K562 (cell line): ENCODE data around the gene TRIM68. TPM values are rescaled to one million over a fixed set of nuclear protein-coding genes. Genes with fewer than 3 reads are reported as not detected.
A peak's percentile ranks its signal among the peaks of the same experiment; 100 is the strongest.

ENCODE experiments used
- ATAC-seq: fragments of 200-7000 bp; cut with Tn5 transposase; 3 replicates; pipeline ENCODE4 v1.9.1; 2020; ENCODE audit warnings: moderate library complexity
- BruUV-seq: library from RNA; stranded (reverse); fragments of 400-500 nt; replicated peaks from 2 replicates; lab custom pipeline; 2021; lab: Mats Ljungman, UMichigan
- CTCF ChIA-PET: fragments of 300-600 bp; formaldehyde crosslinking; extraction: SDS; loops from one replicate; lab custom pipeline; 2021; ENCODE audit warnings: low intra/inter-chr PET ratio; lab: Yijun Ruan, JAX
- POLR2A ChIA-PET: fragments of 300-600, 350-650 bp; sonication (Branson Sonifier 250); formaldehyde crosslinking; extraction: SDS; loops from one replicate; lab custom pipeline; 2021; ENCODE audit warnings: antibody characterized with exemption, inconsistent platforms; lab: Yijun Ruan, JAX
- DNase-seq, 4 experiments: peaks; one replicate each; pipeline versions ENCODE4 v3.0.0 to v3.0.0-alpha.2; 2011 to 2018; ENCODE audit warnings: low spot score in 3 of 4, mixed read lengths in 3 of 4; ENCODE audit errors: extremely low read depth in 1 of 4
- FAIRE-seq: peaks from 2 replicates; lab custom pipeline; 2011; peaks lifted over from hg19 to GRCh38; lab: Jason Lieb, UNC
- H2AFZ ChIP-seq: 2 replicates; pipeline ENCODE4 v1.6.0; 2011; ENCODE audit warnings: low read depth, low read length, control low read depth, inconsistent platforms
- H3K27ac ChIP-seq: fragments of 200-600 bp; 3 replicates; pipeline ENCODE4 v1.8.0; 2011; ENCODE audit warnings: low read depth, mild to moderate bottlenecking, control low read depth, inconsistent platforms, low read length, moderate library complexity, mixed read lengths; ENCODE audit errors: extremely low read depth
- H3K27me3 ChIP-seq, 2 experiments: fragments of 300-600 bp in 1 of 2; 2 replicates in 1 of 2; 3 replicates in 1 of 2; pipeline versions ENCODE4 v1.6.0 to v1.8.0; 2011; ENCODE audit warnings: inconsistent platforms in 2 of 2, low read length in 2 of 2, mild to moderate bottlenecking in 1 of 2, mixed read lengths in 1 of 2, moderate library complexity in 1 of 2; ENCODE audit not compliant: control insufficient read depth in 2 of 2, insufficient read depth in 2 of 2
- H3K36me3 ChIP-seq: fragments of 300-600 bp; 3 replicates; pipeline ENCODE4 v1.8.0; 2011; ENCODE audit warnings: mild to moderate bottlenecking, low read length, inconsistent platforms; ENCODE audit not compliant: control insufficient read depth, insufficient read depth
- H3K4me1 ChIP-seq, 2 experiments: fragments of 200-600 bp in 1 of 2; replicated peaks in 1 of 2; 2 replicates in 1 of 2; 3 replicates in 1 of 2; pipeline versions ENCODE4 v1.5.1 to v1.8.0; 2011; ENCODE audit warnings: inconsistent platforms in 2 of 2, low read length in 2 of 2, mild to moderate bottlenecking in 1 of 2, mixed read lengths in 1 of 2, moderate library complexity in 1 of 2; ENCODE audit not compliant: control insufficient read depth in 2 of 2, insufficient read depth in 2 of 2
- H3K4me2 ChIP-seq: 2 replicates; pipeline ENCODE4 v1.6.1; 2011; ENCODE audit warnings: low read length, control low read depth, inconsistent platforms, mixed read lengths; ENCODE audit not compliant: insufficient read depth
- H3K4me3 ChIP-seq: fragments of 200-600 bp; sonication (generic), shearing (Covaris generic); 2 replicates; pipeline ENCODE4 v1.5.1; 2016; ENCODE audit warnings: control low read depth, inconsistent platforms
- H3K79me2 ChIP-seq: fragments of 200-600 bp; 3 replicates; pipeline ENCODE4 v1.8.0; 2011; ENCODE audit warnings: low read length, inconsistent platforms; ENCODE audit not compliant: control insufficient read depth, insufficient read depth
- H3K9ac ChIP-seq, 2 experiments: 2 replicates each; pipeline versions ENCODE4 v1.6.0 to v1.6.1; 2011; ENCODE audit warnings: low read depth in 2 of 2, low read length in 2 of 2, control low read depth in 1 of 2, inconsistent platforms in 1 of 2, mild to moderate bottlenecking in 1 of 2, mixed read lengths in 1 of 2; ENCODE audit not compliant: insufficient read depth in 1 of 2
- H3K9me1 ChIP-seq: one replicate; pipeline ENCODE4 v1.6.0; 2011; ENCODE audit warnings: inconsistent platforms, mild to moderate bottlenecking, low read length, moderate library complexity; ENCODE audit not compliant: control insufficient read depth, insufficient read depth
- H3K9me3 ChIP-seq: replicated peaks from 2 replicates; pipeline ENCODE4 v1.5.1; 2011; ENCODE audit warnings: low read depth, low read length, inconsistent platforms; ENCODE audit not compliant: control insufficient read depth, insufficient read depth
- H4K20me1 ChIP-seq: replicated peaks from 2 replicates; pipeline ENCODE4 v1.6.1; 2011; ENCODE audit warnings: low read length, inconsistent platforms, mixed read lengths; ENCODE audit not compliant: control insufficient read depth, insufficient read depth
- C11orf30 ChIP-seq: fragments of 450-650 bp; IDR thresholded peaks from 2 replicates; pipeline ENCODE4 v1.6.1; 2016; ENCODE audit warnings: low read depth, mild to moderate bottlenecking
- GATAD2A ChIP-seq: fragments of 450-650 bp; IDR thresholded peaks from 2 replicates; pipeline ENCODE4 v1.6.1; 2017
- MAFF ChIP-seq: IDR thresholded peaks from 2 replicates; pipeline ENCODE4 v1.6.1; 2012; ENCODE audit warnings: low read length, improper control_type of control experiment
- MAFG ChIP-seq: fragments of 450-650 bp; conservative IDR thresholded peaks from 2 replicates; pipeline ENCODE4 v1.6.1; 2016; ENCODE audit warnings: missing genetic modification characterization, missing compliant biosample characterization
- MAFK ChIP-seq: IDR thresholded peaks from 2 replicates; pipeline ENCODE4 v1.6.1; 2011; ENCODE audit warnings: low read length, improper control_type of control experiment
- ZNF316 ChIP-seq: fragments of 450-650 bp; IDR thresholded peaks from 2 replicates; pipeline ENCODE4 v1.6.1; 2016
- WGBS: fragments of 100-300 bp; shearing (Covaris generic); methylation state at CpG from one replicate; pipeline ENCODE4 v1.1.6; 2016; ENCODE audit warnings: low coverage, mixed read lengths; ENCODE audit not compliant: insufficient coverage; ENCODE audit errors: missing lambda C conversion rate; 5-methylcytosine and 5-hydroxymethylcytosine counted together
- in situ Hi-C: fragments of 300-500 bp; cut with MboI; formaldehyde crosslinking; loops from 4 replicates; pipeline ENCODE4 v1.15.0; 2018; ENCODE audit warnings: inconsistent platforms, mixed read lengths
- intact Hi-C: fragments of 100-400 bp; cut with micrococcal nuclease; formaldehyde crosslinking; loops from 2 replicates; pipeline ENCODE4 v1.14.2; 2022
- polyA plus RNA-seq, 8 experiments: library from polyadenylated mRNA; depleted of rRNA in 4 of 8; stranded (reverse) in 5 of 8; unstranded in 3 of 8; fragments of >200 nt; fragmentation: Nextera tagmentation in 2 of 8; fragmentation: Illumina TruSeq in 1 of 8; extraction: Ambion mirVana in 2 of 8; extraction: Trizol in 1 of 8; gene quantifications; 2 replicates each; pipeline versions ENCODE4 v1.2.1 to v1.2.3, GENCODE V29; 2011 to 2014; ENCODE audit warnings: inconsistent platforms in 1 of 8, missing spikeins in 1 of 8
- total RNA-seq, 7 experiments: library from RNA; depleted of rRNA in 6 of 7; stranded (reverse); fragments of >200 nt in 6 of 7; fragmentation: Illumina TruSeq in 2 of 7; extraction: Trizol in 2 of 7; gene quantifications; 2 replicates each; pipeline versions ENCODE4 v1.2.1 to v1.2.3, GENCODE V29; 2011 to 2021; ENCODE audit warnings: low replicate concordance in 1 of 7
- TF ChIP-seq, protein P1 (sequence below): IDR thresholded peaks from 2 replicates; pipeline ENCODE4 v1.6.1; 2014; ENCODE audit warnings: antibody characterized with exemption

TRIM68 gene
- total and polyA plus RNA-seq, 9 of the 15 experiments (the other 6 are each of a cell fraction or from before 2014, with no cell fraction given): 5.2 to 10.9 (median 7.9) TPM

DNA sequence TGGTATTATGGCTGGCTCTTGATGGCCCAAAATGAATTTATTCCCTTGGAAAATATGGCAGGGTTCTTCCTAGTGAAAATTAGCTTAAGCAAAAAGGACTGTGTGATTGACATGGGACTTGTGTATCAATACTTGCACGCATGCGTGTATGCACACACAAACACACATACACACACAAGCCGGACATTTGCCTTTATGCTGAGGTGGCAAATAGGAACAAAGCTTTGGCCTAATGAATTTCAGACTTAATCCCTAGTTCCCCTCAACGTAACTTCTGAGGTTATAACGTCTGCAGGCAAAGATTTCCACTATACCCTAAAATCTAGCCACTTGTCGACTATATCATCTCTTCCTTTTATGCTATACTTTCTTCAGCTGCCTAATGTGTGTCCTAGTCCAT lies 29.4 kb downstream of the TRIM68 start:
- Histone ChIP-seq H3K36me3 (no peaks in the 10 kb centered on the region), H2AFZ (no peak overlapping the region), H4K20me1 (no peaks in the 10 kb centered on the region), H3K4me3 (no peak overlapping the region), H3K9me1 (no peaks in the 10 kb centered on the region), H3K9ac (no peak overlapping the region), H3K4me1 (no peaks in the 10 kb centered on the region), H3K79me2 (no peaks in the 10 kb centered on the region), H3K9me3 (no peaks in the 10 kb centered on the region), H3K27ac (no peak overlapping the region), H3K4me2 (no peak overlapping the region), H3K27me3 (peaks cover 15 to 16% of the 10 kb centered on the region in 2 experiments; a peak in 4 of 5 replicates)
- FAIRE-seq: no peak
- BruUV-seq: no TSS peak
- CTCF ChIA-PET: no interaction called here
- no peak for DNase-seq
- in situ Hi-C loops (no loop called here), intact Hi-C loops (no loop called here)
- 0% methylated on average over 6 of the region's 6 CpGs for WGBS
- POLR2A ChIA-PET: no interaction called here
- ATAC-seq: no peak
- TF ChIP-seq MAFK: peak; percentile 53
- TF ChIP-seq GATAD2A: no peak
- TF ChIP-seq MAFF: peak; percentile 53
- peak; percentile 50 for TF ChIP-seq MAFG (tag)
- TF ChIP-seq, protein P1, sequence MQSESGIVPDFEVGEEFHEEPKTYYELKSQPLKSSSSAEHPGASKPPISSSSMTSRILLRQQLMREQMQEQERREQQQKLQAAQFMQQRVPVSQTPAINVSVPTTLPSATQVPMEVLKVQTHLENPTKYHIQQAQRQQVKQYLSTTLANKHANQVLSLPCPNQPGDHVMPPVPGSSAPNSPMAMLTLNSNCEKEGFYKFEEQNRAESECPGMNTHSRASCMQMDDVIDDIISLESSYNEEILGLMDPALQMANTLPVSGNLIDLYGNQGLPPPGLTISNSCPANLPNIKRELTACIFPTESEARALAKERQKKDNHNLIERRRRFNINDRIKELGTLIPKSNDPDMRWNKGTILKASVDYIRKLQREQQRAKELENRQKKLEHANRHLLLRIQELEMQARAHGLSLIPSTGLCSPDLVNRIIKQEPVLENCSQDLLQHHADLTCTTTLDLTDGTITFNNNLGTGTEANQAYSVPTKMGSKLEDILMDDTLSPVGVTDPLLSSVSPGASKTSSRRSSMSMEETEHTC: no peak
- peak; percentile 76 for TF ChIP-seq ZNF316
- peak; percentile 47; the same call in 1 of the 2 replicates for TF ChIP-seq C11orf30
- TF ChIP-seq, all 486 proteins: peak for 5
